Measurements from ENCODE around the gene LRRC40. TPM values are rescaled to one million over a fixed set of nuclear protein-coding genes. Genes with fewer than 3 reads are reported as not detected.

The LRRC40 gene
- polyA plus RNA-seq, 1 donor (not counting 4 experiments of a cell fraction or from before 2014, with no cell fraction given) = 28.5 TPM

DNA sequence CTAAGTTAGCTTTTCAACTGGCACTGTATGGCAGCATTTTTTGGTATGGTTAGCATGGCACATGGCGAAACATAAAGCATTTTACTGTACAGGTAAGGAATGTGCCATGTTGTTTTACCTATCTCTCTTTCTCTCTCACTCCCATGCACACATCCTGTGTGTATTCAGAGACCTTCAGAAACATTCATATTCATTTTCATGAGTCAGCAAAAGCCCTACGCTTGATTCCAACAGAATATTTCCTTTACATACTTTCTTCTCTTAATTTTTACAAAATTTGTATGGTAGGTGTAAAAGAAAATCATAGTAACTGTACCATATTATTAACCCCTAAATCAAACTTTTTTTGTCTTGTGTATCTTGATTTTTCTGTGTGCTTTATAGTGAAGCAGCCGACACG lies 26.1 kb upstream of the LRRC40 start:
- TF ChIP-seq, protein P1, sequence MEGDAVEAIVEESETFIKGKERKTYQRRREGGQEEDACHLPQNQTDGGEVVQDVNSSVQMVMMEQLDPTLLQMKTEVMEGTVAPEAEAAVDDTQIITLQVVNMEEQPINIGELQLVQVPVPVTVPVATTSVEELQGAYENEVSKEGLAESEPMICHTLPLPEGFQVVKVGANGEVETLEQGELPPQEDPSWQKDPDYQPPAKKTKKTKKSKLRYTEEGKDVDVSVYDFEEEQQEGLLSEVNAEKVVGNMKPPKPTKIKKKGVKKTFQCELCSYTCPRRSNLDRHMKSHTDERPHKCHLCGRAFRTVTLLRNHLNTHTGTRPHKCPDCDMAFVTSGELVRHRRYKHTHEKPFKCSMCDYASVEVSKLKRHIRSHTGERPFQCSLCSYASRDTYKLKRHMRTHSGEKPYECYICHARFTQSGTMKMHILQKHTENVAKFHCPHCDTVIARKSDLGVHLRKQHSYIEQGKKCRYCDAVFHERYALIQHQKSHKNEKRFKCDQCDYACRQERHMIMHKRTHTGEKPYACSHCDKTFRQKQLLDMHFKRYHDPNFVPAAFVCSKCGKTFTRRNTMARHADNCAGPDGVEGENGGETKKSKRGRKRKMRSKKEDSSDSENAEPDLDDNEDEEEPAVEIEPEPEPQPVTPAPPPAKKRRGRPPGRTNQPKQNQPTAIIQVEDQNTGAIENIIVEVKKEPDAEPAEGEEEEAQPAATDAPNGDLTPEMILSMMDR (optimal IDR thresholded peaks at IDR 0.05 in 1 of 3, IDR thresholded peaks at IDR 0.05 in 1 of 3, conservative IDR thresholded peaks at IDR 0.05 in 1 of 3; ENCODE audit: extremely low read depth in 1 of 3, insufficient read depth in 2 of 3, low read length in 3 of 3) = no peak
- TF ChIP-seq EZH2 (IDR thresholded peaks at IDR 0.05; ENCODE audit: low read length) = no peak
- Histone ChIP-seq H4K20me1 (ENCODE audit: control insufficient read depth, extremely low read depth, insufficient read depth, low read length) (peaks cover 6% of the 10 kb centered on the region), H3K27me3 (ENCODE audit: control insufficient read depth, extremely low read depth, insufficient read depth, low read length) (no peaks in the 10 kb centered on the region), H3K4me1 (ENCODE audit: control insufficient read depth, extremely low read depth, insufficient read depth, low read length) (peaks cover 21% of the 10 kb centered on the region), H3K79me2 (ENCODE audit: control insufficient read depth, insufficient read depth, low read length) (peaks cover 36% of the 10 kb centered on the region), H3K9me1 (ENCODE audit: control insufficient read depth, extremely low read depth, insufficient read depth, low read length) (no peaks in the 10 kb centered on the region), H3K4me2 (ENCODE audit: control insufficient read depth, extremely low read depth, insufficient read depth, low read depth, low read length) (no peak overlapping the region), H3K27ac (ENCODE audit: control insufficient read depth, insufficient read depth, low read length) (no peak overlapping the region), H2AFZ (ENCODE audit: control insufficient read depth, low read length) (no peak overlapping the region), H3K4me3 (ENCODE audit: control insufficient read depth in 2 of 3, extremely low read depth in 1 of 3, insufficient read depth in 2 of 3, low read depth in 1 of 3, low read length in 3 of 3) (no peak overlapping the region), H3K9ac (ENCODE audit: control insufficient read depth, extremely low read depth, insufficient read depth, low read length) (no peak overlapping the region), H3K36me3 (ENCODE audit: control insufficient read depth in 2 of 2, extremely low read depth in 1 of 2, insufficient read depth in 2 of 2, low read length in 2 of 2) (peaks cover 12 to 28% of the 10 kb centered on the region in 2 experiments), H3K9me3 (ENCODE audit: control insufficient read depth, low read depth, low read length) (no peaks in the 10 kb centered on the region)
- dilution Hi-C loops (cut with MboI; ENCODE audit: extremely low pct_ligation_motif_present, low sequenced_read_pairs) = no loop called here
- FAIRE-seq (no peak), DNase-seq (ENCODE audit: low read depth, low spot score) (no peak)

GRCh38 chr1:70228670-70229069 lies 23.3 kb upstream of the LRRC40 start:
- Histone ChIP-seq H3K4me3 (ENCODE audit: control insufficient read depth in 2 of 3, extremely low read depth in 1 of 3, insufficient read depth in 2 of 3, low read depth in 1 of 3, low read length in 3 of 3) (no peak overlapping the region), H3K27me3 (ENCODE audit: control insufficient read depth, extremely low read depth, insufficient read depth, low read length) (no peaks in the 10 kb centered on the region), H3K27ac (ENCODE audit: control insufficient read depth, insufficient read depth, low read length) (no peak overlapping the region), H2AFZ (ENCODE audit: control insufficient read depth, low read length) (no peak overlapping the region), H3K79me2 (ENCODE audit: control insufficient read depth, insufficient read depth, low read length) (peaks cover 62% of the 10 kb centered on the region), H3K4me2 (ENCODE audit: control insufficient read depth, extremely low read depth, insufficient read depth, low read depth, low read length) (no peak overlapping the region), H3K9ac (ENCODE audit: control insufficient read depth, extremely low read depth, insufficient read depth, low read length) (no peak overlapping the region), H3K4me1 (ENCODE audit: control insufficient read depth, extremely low read depth, insufficient read depth, low read length) (peaks cover 14% of the 10 kb centered on the region), H3K9me1 (ENCODE audit: control insufficient read depth, extremely low read depth, insufficient read depth, low read length) (no peaks in the 10 kb centered on the region), H3K9me3 (ENCODE audit: control insufficient read depth, low read depth, low read length) (no peaks in the 10 kb centered on the region), H3K36me3 (ENCODE audit: control insufficient read depth in 2 of 2, extremely low read depth in 1 of 2, insufficient read depth in 2 of 2, low read length in 2 of 2) (peaks cover 14 to 33% of the 10 kb centered on the region in 2 experiments), H4K20me1 (ENCODE audit: control insufficient read depth, extremely low read depth, insufficient read depth, low read length) (peaks cover 6% of the 10 kb centered on the region)
- dilution Hi-C loops (cut with MboI; ENCODE audit: extremely low pct_ligation_motif_present, low sequenced_read_pairs) = no loop called here
- no peak for FAIRE-seq
- TF ChIP-seq EZH2 (IDR thresholded peaks at IDR 0.05; ENCODE audit: low read length) = no peak
- TF ChIP-seq, protein P1 (optimal IDR thresholded peaks at IDR 0.05 in 1 of 3, IDR thresholded peaks at IDR 0.05 in 1 of 3, conservative IDR thresholded peaks at IDR 0.05 in 1 of 3; ENCODE audit: extremely low read depth in 1 of 3, insufficient read depth in 2 of 3, low read length in 3 of 3) = no peak
- no peak for DNase-seq (ENCODE audit: low read depth, low spot score)
